GM12878 (cell line): ENCODE data around the gene HDAC8.

Experiments
- CEBPB ChIP-seq, 2 experiments: fragments of 150-350 bp in 1 of 2; IDR thresholded peaks; 2 replicates each; pipeline ENCODE4 v1.6.1; 2012 to 2014; ENCODE audit warnings: low read depth in 2 of 2, low read length in 2 of 2, borderline replicate concordance in 1 of 2, inconsistent platforms in 1 of 2
- HCFC1 ChIP-seq: fragments of 150-350 bp; IDR thresholded peaks from 2 replicates; pipeline ENCODE4 v1.6.1; 2014; ENCODE audit warnings: low read length
- MXI1 ChIP-seq: fragments of 150-350 bp; IDR thresholded peaks from 2 replicates; pipeline ENCODE4 v1.6.1; 2011; ENCODE audit warnings: low read depth, mild to moderate bottlenecking, inconsistent platforms, low read length, improper control_type of control experiment
- PKNOX1 ChIP-seq: fragments of 450-650 bp; IDR thresholded peaks from 2 replicates; pipeline ENCODE4 v1.6.1; 2016; ENCODE audit warnings: mild to moderate bottlenecking
- SMAD1 ChIP-seq: fragments of 450-650 bp; IDR thresholded peaks from 2 replicates; pipeline ENCODE4 v1.6.1; 2018; ENCODE audit warnings: mild to moderate bottlenecking, low read depth; ENCODE audit not compliant: partially characterized antibody
- TF ChIP-seq, protein P1 (sequence below), 3 experiments: IDR thresholded peaks in 2 of 3; conservative IDR thresholded peaks in 1 of 3; 2 replicates each; pipeline ENCODE4 v1.5.1; 2011; ENCODE audit warnings: low read depth in 3 of 3, low read length in 3 of 3, mild to moderate bottlenecking in 3 of 3, control low read depth in 2 of 3, moderate library complexity in 2 of 3, inconsistent platforms in 1 of 3, mixed read lengths in 1 of 3; ENCODE audit not compliant: control insufficient read depth in 2 of 3, insufficient read depth in 1 of 3; ENCODE audit errors: extremely low read depth in 1 of 3

GRCh38 chrX:72492499-72492898, 80.1 kb downstream of the HDAC8 start:
- TF ChIP-seq, protein P1, sequence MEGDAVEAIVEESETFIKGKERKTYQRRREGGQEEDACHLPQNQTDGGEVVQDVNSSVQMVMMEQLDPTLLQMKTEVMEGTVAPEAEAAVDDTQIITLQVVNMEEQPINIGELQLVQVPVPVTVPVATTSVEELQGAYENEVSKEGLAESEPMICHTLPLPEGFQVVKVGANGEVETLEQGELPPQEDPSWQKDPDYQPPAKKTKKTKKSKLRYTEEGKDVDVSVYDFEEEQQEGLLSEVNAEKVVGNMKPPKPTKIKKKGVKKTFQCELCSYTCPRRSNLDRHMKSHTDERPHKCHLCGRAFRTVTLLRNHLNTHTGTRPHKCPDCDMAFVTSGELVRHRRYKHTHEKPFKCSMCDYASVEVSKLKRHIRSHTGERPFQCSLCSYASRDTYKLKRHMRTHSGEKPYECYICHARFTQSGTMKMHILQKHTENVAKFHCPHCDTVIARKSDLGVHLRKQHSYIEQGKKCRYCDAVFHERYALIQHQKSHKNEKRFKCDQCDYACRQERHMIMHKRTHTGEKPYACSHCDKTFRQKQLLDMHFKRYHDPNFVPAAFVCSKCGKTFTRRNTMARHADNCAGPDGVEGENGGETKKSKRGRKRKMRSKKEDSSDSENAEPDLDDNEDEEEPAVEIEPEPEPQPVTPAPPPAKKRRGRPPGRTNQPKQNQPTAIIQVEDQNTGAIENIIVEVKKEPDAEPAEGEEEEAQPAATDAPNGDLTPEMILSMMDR (IDR thresholded peaks at IDR 0.05 in 2 of 3, conservative IDR thresholded peaks at IDR 0.05 in 1 of 3; ENCODE audit: control insufficient read depth in 2 of 3, extremely low read depth in 1 of 3, insufficient read depth in 1 of 3, low read depth in 3 of 3, low read length in 3 of 3), result no peak
- no peak for TF ChIP-seq PKNOX1
- no peak for TF ChIP-seq HCFC1
- no peak for TF ChIP-seq MXI1
- TF ChIP-seq CEBPB (IDR thresholded peaks at IDR 0.05; ENCODE audit: borderline replicate concordance in 1 of 2, low read depth in 2 of 2, low read length in 2 of 2), result no peak
- no peak for TF ChIP-seq SMAD1
